ENCODE data around the gene CD63.

GRCh38 chr12:55736076-55736475, 7.3 kb upstream of the CD63 start:
- TF ChIP-seq FOXK2 (IDR thresholded peaks at IDR 0.05) (no peak), SUZ12 (IDR thresholded peaks at IDR 0.05) (no peak), SP1 (IDR thresholded peaks at IDR 0.05) (no peak), TARDBP (IDR thresholded peaks at IDR 0.05) (no peak), ARNT (IDR thresholded peaks at IDR 0.05) (no peak), PKNOX1 (IDR thresholded peaks at IDR 0.05) (no peak), BHLHE40 (IDR thresholded peaks at IDR 0.05; ENCODE audit: borderline replicate concordance) (no peak), FOXM1 (IDR thresholded peaks at IDR 0.05; ENCODE audit: borderline replicate concordance) (no peak), ZNF384 (IDR thresholded peaks at IDR 0.05) (no peak), ELF4 (IDR thresholded peaks at IDR 0.05) (no peak)
